ENCODE results near the gene SEPHS2. TPM values are rescaled to one million over a fixed set of nuclear protein-coding genes. Genes with fewer than 3 reads are reported as not detected.
"Not testable (repeated sequence)": the region's sequence is repeated elsewhere in the genome, so short reads cannot be mapped to it uniquely, and the experiment has no call there.

SEPHS2 gene
- total RNA-seq, 1 donor from 2014 or later = 42.5 TPM

- Mint-ChIP-seq H3K27me3 (ENCODE audit: unreplicated experiment) (peaks cover 23% of the 10 kb centered on the region), H3K36me3 (ENCODE audit: unreplicated experiment) (no peaks in the 10 kb centered on the region), H3K9me3 (ENCODE audit: unreplicated experiment) (no peaks in the 10 kb centered on the region), H3K4me3 (ENCODE audit: unreplicated experiment) (no peak overlapping the region), H3K27ac (ENCODE audit: unreplicated experiment) (no peak overlapping the region), H3K4me1 (ENCODE audit: unreplicated experiment) (no peaks in the 10 kb centered on the region)
- DNase-seq (ENCODE audit: extremely low spot score, unreplicated experiment) = no peak
- TF ChIP-seq, protein P1, sequence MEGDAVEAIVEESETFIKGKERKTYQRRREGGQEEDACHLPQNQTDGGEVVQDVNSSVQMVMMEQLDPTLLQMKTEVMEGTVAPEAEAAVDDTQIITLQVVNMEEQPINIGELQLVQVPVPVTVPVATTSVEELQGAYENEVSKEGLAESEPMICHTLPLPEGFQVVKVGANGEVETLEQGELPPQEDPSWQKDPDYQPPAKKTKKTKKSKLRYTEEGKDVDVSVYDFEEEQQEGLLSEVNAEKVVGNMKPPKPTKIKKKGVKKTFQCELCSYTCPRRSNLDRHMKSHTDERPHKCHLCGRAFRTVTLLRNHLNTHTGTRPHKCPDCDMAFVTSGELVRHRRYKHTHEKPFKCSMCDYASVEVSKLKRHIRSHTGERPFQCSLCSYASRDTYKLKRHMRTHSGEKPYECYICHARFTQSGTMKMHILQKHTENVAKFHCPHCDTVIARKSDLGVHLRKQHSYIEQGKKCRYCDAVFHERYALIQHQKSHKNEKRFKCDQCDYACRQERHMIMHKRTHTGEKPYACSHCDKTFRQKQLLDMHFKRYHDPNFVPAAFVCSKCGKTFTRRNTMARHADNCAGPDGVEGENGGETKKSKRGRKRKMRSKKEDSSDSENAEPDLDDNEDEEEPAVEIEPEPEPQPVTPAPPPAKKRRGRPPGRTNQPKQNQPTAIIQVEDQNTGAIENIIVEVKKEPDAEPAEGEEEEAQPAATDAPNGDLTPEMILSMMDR (IDR thresholded peaks at IDR 0.05) = no peak
Observed at GRCh38 chr16:30481381-30481780, 35.7 kb upstream of the SEPHS2 start.

GRCh38 chr16:30478766-30479478, 33.2 kb upstream of the SEPHS2 start:
- Mint-ChIP-seq H3K27ac (ENCODE audit: unreplicated experiment) (no peak overlapping the region), H3K4me3 (ENCODE audit: unreplicated experiment) (no peak overlapping the region), H3K4me1 (ENCODE audit: unreplicated experiment) (no peaks in the 10 kb centered on the region), H3K27me3 (ENCODE audit: unreplicated experiment) (peaks cover 31% of the 10 kb centered on the region), H3K9me3 (ENCODE audit: unreplicated experiment) (no peaks in the 10 kb centered on the region), H3K36me3 (ENCODE audit: unreplicated experiment) (no peaks in the 10 kb centered on the region)
- TF ChIP-seq, protein P1 (IDR thresholded peaks at IDR 0.05) = no peak
- no peak for DNase-seq (ENCODE audit: extremely low spot score, unreplicated experiment)

DNA sequence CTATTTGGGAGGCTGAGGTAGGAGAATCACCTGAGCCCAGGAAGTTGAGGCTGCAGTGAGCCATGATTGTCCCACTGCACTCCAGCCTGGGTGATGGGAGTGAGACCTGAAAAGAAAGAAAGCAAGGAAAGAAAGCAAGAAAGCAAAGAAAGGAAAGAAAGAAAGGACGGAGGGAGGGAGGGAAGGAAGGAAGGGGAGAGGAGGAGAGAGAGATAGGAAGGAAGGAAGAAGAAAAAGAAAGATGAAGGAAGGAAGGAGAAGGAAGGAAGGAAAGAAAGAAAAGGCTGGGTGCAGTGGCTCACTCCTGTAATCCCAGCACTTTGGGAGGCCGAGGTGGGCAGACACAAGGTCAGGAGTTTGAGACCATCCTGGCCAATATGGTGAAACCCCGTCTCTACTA, 32.1 kb upstream of the SEPHS2 start:
- H3K9me3 Mint-ChIP-seq (ENCODE audit: unreplicated experiment); H3K4me3 Mint-ChIP-seq (ENCODE audit: unreplicated experiment); H3K4me1 Mint-ChIP-seq (ENCODE audit: unreplicated experiment); H3K27ac Mint-ChIP-seq (ENCODE audit: unreplicated experiment); DNase-seq (ENCODE audit: extremely low spot score, unreplicated experiment); H3K36me3 Mint-ChIP-seq (ENCODE audit: unreplicated experiment): not testable (repeated sequence)
- H3K27me3 Mint-ChIP-seq (ENCODE audit: unreplicated experiment) = peaks cover 31% of the 10 kb centered on the region

GRCh38 chr16:30476991-30477390, 31.3 kb upstream of the SEPHS2 start:
- Mint-ChIP-seq H3K27ac (ENCODE audit: unreplicated experiment) (no peak overlapping the region), H3K4me1 (ENCODE audit: unreplicated experiment) (no peaks in the 10 kb centered on the region)

GRCh38 chr16:30474684-30475083, 29.0 kb upstream of the SEPHS2 start:
- Mint-ChIP-seq H3K36me3 (ENCODE audit: unreplicated experiment) (no peaks in the 10 kb centered on the region), H3K4me1 (ENCODE audit: unreplicated experiment) (no peaks in the 10 kb centered on the region), H3K9me3 (ENCODE audit: unreplicated experiment) (no peaks in the 10 kb centered on the region), H3K4me3 (ENCODE audit: unreplicated experiment) (no peak overlapping the region), H3K27me3 (ENCODE audit: unreplicated experiment) (peaks cover 24% of the 10 kb centered on the region), H3K27ac (ENCODE audit: unreplicated experiment) (no peak overlapping the region)
- TF ChIP-seq, protein P1 (IDR thresholded peaks at IDR 0.05) = no peak
- no peak for DNase-seq (ENCODE audit: extremely low spot score, unreplicated experiment)

More at GRCh38 chr16:30476991-30477390, 31.3 kb upstream of the SEPHS2 start:
- Mint-ChIP-seq H3K27me3 (ENCODE audit: unreplicated experiment) (peaks cover 34% of the 10 kb centered on the region), H3K36me3 (ENCODE audit: unreplicated experiment) (no peaks in the 10 kb centered on the region), H3K9me3 (ENCODE audit: unreplicated experiment) (no peaks in the 10 kb centered on the region), H3K4me3 (ENCODE audit: unreplicated experiment) (no peak overlapping the region)
- TF ChIP-seq, protein P1 (IDR thresholded peaks at IDR 0.05) = no peak
- DNase-seq (ENCODE audit: extremely low spot score, unreplicated experiment) = no peak

All from osteocyte (in vitro differentiated cells).